Transverse colon (tissue), 4 donors: ENCODE measurements around the gene ZMIZ1.

Experiments
- CTCF ChIP-seq, 5 experiments: fragments of 200-600 bp in 3 of 5; fragments of 450-650 bp in 2 of 5; sonication (generic) in 3 of 5; IDR thresholded peaks; 1 replicate in 2 of 5; 2 replicates in 3 of 5; pipeline ENCODE4 v1.5.1; 2016 to 2017; ENCODE audit warnings: antibody characterized with exemption in 5 of 5, inconsistent platforms in 3 of 5, mild to moderate bottlenecking in 2 of 5, moderate library complexity in 1 of 5
- POLR2A ChIP-seq: fragments of 450-650 bp; IDR thresholded peaks from one replicate; pipeline ENCODE4 v1.6.1; 2016; ENCODE audit warnings: antibody characterized with exemption, mild to moderate bottlenecking, moderate library complexity
- POLR2AphosphoS5 ChIP-seq, 3 donors: sonication (generic); formaldehyde crosslinking; IDR thresholded peaks; one replicate each; pipeline ENCODE4 v1.6.1; 2016; ENCODE audit warnings: antibody characterized with exemption in 3 of 3

GRCh38 chr10:79059859-79060379 is 8.8 kb upstream of the ZMIZ1 start:
- TF ChIP-seq CTCF (IDR thresholded peaks at IDR 0.05): no peak
- TF ChIP-seq POLR2AphosphoS5 (IDR thresholded peaks at IDR 0.05): no peak
- TF ChIP-seq POLR2A: no peak
